GM21717 (cell line): ENCODE measurements around the gene AFF3.
"Not testable (repeated sequence)": the region's sequence is repeated elsewhere in the genome, so short reads cannot be mapped to it uniquely, and the experiment has no call there.

Experiments used
- ATAC-seq: cut with Tn5 transposase; IDR thresholded peaks from one replicate; pipeline ENCODE4 v1.9.1; 2021; ENCODE audit warnings: mild to moderate bottlenecking, moderate library complexity; ENCODE audit not compliant: unreplicated experiment

Gene AFF3

DNA sequence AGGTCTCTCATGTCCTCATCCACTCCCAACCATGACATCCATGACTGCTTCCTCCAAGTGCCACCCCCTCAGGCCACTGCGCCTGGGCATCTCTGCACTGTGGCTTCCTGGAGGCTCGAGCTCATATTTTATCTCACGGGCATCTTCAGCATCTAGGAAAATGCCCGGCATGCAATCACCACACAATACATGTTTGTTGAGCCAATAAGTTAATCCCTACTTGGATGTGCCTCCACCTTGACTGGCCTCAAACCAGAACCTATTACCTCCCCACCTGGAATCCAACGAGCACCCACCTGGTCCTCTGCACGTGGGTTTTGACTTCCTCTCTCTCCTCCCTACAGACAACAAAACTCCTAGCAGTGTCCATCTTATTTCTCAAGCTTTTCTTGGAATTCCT, 453.7 kb downstream of the AFF3 start:
- no peak for ATAC-seq

- no peak for ATAC-seq
Measured at GRCh38 chr2:99682275-99683060, 459.9 kb downstream of the AFF3 start.

DNA sequence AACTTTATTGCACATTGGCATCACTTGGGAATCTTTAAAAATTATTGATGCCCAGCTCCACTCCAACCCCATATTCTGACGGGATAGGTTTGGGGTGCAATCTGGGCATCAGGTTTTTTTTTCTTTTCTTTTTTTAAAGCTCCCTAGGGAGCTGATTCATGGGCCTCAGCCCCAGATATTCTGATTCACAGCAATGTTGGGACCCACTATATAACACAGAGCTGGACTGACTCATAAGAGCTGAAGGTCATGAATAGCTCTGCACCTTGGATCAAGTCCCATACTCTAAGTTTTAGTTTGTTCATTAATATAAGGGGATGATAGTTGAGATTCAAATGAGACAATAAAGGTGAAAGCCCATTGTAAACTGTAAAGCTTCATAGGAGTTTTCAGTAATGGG, 461.4 kb downstream of the AFF3 start:
- no peak for ATAC-seq

- no peak for ATAC-seq
Measured at GRCh38 chr2:99679518-99679917, 462.9 kb downstream of the AFF3 start.

GRCh38 chr2:99678625-99679024, 463.8 kb downstream of the AFF3 start:
- no peak for ATAC-seq

DNA sequence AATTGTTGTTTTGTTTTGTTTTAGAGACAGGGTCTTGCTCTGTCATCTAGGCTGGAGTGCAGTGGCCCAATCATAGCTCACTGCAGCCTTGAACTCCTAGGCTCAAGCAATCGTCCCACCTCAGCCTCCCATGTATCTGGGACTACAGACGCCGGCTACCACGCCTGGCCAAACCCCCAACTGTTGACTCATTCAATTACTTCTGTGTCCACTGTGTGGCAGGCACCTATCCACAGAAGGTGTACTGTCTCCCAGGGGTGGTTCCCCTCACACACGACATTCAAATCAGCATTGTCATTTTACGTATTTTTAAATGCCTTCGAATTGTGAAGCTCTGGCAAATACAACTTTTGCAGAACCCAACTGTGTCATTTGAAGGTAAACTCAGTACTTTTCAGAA, 464.6 kb downstream of the AFF3 start:
- ATAC-seq, result no peak

GRCh38 chr2:99675130-99675661, 467.2 kb downstream of the AFF3 start:
- no peak for ATAC-seq

DNA sequence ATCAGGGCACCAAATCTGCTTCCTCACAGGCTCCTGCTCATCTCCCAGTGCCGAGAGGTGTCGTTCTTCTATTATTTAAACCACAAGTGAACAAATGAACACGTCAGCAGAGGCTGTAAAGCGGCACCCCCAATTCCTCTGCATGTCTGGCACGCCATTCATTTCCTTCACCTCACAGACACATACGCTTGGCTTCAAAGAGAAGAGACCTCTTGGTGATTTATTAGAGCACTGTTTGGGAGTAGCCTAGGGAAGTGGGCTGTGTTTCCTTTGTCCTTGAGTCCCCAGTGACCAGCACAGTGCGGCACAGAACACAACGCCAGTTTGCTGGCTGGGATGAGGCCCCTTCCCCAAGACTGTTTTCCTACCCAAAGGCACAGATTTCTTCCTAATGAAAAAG, 468.3 kb downstream of the AFF3 start:
- no peak for ATAC-seq

DNA sequence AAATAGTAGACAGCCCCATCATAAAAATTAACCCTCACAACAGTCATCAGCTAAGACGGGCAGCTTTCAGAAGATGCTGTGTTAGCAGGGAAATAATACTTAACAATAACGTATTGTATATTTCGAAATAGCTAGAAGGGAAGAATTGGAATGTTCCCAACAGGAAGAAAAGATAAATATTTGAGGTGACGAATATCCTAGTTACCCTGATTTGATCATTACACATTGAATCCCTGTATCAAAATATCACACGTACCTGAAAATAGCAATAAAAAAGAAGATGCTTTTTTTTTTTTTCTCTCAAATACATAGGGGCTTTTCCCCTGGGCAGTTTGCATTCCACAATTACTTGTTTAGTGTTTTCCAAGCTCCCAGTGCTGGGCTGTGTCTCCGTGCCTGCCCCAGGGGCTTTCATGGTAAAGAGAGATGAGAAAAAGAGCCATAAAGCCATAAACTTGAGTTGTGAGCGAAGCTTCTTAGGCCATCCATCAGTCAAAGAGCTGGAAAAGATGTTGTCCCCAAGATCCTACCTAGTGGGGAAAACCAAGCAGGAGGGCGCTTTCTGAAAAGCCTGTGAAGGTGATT, 469.5 kb downstream of the AFF3 start:
- no peak for ATAC-seq

DNA sequence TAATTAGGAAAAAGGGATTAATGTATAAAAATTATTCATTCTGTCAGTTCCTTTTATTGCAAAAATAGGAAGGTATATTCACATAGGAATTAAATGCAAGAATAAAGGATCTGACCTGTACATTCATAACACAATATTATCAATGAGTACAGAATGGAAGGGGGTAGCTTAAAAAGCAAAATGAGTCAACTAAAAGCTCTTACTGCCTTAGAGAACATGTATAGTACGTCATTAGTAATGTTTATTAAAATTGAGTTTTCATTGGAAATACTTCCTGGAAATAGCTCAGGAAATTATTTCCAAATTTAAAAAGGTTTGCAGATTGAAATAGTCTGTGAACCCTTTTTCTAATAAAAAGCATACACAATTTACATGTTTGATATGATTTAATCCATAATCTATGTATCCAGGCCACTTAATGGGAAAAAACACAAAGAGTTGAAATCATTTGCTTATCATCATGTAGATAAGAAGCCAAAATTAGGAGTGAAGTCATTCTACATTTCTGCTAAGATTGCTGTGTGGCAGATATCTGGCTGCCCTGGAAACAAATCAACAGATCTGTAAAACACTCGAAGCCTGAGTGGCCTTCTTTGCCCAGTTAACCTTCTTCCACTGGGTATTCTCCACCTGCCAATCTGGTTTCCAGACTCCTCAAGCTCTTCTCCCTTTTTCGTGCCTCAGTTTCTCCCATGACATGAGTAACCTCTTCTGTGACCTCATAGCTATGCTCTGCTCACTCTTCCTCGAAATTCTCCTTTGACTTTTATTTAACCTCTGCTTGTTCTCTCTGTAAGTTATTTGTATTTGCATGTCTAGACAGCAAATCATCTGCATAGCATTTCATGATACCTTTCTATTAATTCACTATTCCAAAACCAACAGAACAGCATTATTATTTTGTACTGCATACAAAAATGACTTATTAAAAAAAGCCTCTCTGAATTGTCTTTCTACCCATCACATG, 471.3 kb downstream of the AFF3 start:
- no peak for ATAC-seq

DNA sequence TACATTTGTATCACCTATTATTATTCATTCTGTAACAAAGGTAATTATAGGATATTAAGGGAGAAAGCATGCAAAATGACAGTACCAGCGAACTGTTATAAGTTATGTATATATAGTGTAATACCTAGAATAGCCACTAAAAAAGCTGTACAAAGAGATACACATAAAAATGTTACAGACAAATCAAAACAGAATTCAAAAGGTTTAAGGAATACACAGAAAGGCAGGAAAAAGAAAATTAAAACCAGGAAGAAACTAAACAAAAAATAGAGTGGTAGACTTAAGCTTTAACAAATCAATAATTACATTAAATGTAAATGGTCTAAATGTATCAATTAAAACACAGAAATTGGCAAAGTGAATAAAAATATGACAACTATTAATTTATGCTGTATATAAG, 476.1 kb downstream of the AFF3 start:
- ATAC-seq, result no peak

GRCh38 chr2:99663641-99664040, 478.7 kb downstream of the AFF3 start:
- no peak for ATAC-seq

DNA sequence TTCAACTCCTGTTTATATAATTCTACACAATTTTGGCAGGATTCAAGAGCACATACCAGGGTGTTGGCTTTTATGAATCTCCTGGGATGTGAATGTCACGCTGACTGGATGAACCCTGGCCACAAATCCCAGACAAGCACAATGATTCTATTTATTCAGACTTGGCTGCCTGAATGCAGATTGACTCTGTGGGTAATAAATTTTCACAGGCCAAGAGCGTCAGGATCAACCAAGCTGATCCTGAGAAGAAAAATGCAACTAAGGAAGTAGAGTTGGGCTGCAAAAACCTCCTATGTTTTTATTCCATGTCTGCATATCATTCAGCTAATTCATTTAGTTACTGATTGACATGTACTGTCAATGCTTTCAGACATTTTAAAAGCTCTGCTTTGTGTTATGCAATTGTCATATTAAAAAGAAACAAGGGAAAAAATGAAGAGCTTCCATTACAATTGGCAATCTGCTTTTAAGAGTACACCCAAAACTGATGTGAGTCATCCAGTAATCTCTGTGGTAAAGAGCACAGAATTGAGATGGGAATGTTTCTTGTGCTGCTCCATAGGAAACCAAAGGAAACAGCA, 479.5 kb downstream of the AFF3 start:
- no peak for ATAC-seq

GRCh38 chr2:99661761-99662160, 480.6 kb downstream of the AFF3 start:
- not testable (repeated sequence) for ATAC-seq

DNA sequence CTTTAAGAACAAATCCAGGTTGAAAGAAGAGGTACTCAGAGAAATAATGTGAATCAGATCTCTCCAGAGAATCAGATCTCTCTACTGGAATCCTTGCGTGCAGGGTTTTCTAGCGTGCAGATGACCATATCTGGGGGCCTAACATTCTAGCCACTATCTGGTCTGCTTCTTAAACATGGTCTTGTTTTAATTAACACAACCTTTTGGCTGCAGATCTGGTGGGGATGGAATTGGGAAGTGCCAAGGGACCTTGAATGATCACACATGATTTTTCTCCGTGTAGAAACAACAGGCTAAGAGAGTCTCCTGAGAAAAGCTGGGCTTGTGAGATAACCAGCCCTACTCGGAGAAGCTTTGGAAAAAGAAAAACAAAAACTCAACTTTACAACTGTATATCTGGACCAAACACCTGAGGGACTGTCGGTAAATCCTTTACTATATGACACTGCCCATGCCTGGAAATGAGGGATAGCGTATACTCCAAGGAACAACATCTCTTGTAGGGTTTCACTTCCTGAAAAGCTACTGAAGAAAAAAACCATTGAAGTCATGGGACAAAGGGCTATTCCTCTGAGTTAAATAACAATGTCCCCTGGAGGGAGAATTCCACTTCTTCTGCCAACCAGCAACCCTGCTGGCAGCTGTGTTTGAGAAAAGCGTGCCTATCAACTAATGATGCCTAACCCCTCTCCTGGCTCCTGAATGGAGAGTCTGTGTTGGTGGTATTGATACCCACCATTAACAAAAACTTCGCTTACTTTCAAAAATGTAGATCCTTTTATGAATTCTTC, 481.6 kb downstream of the AFF3 start:
- no peak for ATAC-seq

DNA sequence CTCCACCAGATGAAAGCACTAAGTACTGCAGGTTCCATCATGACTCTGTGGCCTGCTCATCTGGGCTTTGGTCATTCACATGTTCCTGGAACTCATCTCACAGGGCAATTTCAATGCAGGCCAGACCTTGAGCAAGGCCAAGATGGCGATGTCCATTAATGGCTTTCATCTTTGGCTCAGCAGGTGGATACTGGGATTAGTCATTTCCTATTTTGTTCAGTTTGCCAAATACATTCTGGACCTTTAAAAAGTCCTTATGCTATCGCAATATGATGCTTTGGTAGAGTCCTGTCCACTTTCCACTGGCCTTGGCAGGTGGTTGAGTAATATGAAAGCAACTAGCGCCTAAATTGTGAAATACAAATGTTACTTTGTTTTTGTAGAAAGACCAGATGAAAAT, 482.5 kb downstream of the AFF3 start:
- ATAC-seq, result no peak

- no peak for ATAC-seq
Measured at GRCh38 chr2:99657691-99658258, 484.6 kb downstream of the AFF3 start.

DNA sequence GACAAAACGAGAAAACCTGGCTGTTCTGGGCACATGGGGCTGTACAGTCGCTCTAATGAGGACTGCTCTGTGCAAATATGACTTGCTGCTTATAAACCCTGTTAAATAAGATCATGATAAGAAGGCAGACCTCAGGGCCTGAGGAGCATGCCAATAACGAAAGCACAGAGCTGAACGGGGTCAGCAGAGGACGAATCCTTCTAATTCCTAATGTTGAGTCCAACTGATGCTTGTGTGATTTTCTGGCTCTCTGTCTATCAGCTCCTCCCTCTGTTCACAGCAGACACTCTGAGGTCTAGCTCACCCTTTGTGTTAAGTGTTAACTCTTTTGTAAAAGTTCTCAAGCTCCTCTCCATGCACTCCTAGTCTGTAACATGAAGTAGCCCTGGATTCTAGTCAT, 485.4 kb downstream of the AFF3 start:
- ATAC-seq, result no peak

DNA sequence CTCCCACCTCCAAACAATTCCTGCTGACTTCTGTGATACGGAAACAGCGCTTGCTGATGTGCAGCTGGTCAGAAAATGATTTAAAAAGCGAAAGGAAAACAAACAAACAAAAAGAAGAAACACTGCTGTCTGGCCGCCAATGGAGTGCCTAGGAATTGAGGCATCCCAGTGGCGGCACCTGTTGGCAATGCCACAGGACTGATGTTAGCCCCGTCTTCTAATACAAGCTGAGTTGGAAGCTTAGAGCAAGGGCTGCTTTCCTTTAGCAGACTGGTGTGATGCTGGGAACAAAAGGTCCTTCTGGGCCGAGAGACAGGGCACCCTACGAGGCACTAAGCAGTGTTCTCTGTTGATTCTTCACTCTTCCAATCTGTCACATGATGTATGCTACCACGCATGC, 489.0 kb downstream of the AFF3 start:
- ATAC-seq, result no peak

DNA sequence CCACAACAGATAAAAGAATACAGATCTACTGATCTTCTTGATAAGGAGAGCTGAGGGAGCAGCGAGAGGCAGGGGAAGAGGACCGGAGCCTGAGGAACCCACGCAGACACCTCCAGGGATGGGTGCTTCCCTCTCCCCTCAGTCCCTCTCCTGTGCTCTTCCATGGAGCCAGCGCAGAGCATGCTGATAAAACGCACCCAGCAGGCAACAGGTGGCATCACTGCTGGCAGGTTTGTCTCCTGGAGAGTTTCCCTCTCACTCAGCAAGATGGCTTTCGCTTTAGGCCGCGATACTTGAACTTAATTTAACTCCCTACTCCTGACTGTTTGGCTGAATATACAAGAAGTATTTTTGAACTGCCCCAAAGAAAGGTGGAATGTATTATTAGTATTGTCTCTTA, 489.5 kb downstream of the AFF3 start:
- ATAC-seq, result no peak
